ENCODE results near the gene ANKH.

The ANKH gene

DNA sequence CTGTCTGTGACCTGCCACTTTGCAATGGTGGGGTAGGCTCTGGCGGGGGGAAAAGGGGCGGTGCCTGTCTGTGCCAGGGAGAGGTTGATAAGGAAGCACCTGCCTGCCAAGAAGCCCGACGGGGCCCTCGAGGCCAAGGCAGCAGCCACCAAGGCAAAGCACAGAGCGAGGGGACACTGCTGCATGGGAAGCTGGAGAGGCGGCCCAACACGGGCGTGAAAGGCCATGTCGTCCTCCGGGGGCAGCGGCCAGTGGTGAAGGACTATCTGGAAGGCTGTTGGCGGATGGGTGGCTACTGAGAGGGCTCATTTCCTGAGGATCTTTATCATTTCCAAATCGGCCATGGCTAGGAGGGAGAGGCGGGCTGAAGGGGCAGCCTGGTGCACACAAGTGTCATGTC lies 140.7 kb downstream of the ANKH start:
- DNase-seq, result no peak

DNA sequence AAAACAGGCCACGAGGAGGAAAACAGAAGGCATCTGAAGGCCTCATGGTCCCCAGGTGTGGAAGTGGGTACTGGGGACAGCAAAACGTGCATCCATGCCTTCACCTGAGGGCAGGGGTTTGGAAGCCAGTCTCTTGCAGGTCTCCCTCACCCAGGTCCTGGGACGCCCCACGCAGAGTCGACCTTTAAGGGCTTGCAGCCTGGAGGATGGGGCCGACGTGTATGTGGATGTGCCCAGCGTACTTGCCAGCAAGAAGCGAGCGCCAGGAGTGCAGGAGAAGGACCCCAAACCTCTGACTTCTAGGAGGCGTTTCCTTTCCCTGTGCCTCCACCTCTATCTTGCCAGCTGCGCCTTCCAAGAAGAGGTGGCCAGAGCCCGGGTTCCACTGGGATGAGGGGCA lies 141.1 kb downstream of the ANKH start:
- DNase-seq, result no peak

DNA sequence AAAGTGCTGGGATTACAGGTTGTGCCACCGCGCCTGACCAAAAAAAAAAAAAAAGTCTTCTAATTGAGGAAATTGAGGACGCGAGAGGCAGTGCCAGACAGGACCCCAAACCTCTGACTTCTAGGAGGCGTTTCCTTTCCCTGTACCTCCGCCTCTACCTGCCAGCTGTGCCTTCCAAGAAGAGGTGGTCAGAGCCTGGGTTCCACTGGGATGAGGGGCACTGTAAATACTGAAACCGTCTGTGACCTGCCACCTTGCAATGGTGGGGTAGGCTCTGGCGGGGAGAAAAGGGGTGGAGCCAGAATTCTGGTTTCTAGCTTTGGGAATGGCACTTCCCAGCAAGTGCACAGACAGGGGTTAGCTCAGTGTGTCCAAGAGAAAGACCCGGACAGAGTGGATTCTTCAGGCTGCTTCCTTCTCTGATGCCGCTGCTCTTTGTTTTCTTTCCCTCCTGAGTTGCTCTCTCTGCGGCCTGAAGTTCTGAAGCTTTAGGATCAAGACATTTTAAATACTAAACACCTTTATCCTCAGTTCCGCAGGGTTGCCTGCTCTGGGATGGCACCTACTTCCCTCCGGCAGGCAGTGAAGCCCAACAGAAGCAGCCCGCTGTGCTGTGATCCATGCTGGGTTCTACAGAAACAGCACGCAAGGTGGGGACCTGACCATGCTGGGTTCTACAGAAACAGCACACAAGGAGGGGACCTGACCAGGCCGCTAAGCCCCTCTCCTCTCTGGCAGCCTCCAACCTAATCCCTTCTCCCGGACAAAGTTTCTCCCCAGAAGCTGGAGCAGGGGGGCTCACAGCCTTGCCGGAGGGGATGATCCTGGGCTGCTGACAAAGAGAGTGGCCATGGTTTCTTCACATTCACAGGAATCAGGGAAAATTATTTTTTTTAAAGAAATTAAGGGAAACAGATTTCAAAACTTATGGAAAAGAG lies 141.9 kb downstream of the ANKH start:
- no peak for DNase-seq

DNA sequence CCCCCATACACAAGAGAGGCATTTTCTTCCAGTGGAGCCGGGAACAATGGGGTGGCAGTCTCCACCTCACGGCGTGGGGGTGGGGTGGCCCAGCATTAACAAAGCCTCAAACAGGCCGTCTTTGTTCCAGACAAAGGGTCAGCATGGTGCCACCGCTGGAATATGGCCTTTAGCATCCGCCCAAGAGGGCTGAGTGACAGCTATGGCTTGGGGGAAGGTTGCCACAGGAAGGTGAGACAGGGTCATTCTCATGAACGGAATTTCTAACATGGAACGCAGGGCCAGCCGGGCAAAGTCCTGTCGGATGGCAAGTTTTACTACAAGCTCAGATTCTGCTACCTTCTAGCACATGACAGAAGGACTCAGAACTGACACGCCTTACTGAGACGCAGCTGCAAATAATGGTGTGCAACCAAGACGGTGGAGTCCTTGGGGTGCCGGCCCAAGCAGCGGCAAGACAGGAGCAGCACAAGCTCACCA lies 143.1 kb downstream of the ANKH start:
- DNase-seq, result no peak

DNA sequence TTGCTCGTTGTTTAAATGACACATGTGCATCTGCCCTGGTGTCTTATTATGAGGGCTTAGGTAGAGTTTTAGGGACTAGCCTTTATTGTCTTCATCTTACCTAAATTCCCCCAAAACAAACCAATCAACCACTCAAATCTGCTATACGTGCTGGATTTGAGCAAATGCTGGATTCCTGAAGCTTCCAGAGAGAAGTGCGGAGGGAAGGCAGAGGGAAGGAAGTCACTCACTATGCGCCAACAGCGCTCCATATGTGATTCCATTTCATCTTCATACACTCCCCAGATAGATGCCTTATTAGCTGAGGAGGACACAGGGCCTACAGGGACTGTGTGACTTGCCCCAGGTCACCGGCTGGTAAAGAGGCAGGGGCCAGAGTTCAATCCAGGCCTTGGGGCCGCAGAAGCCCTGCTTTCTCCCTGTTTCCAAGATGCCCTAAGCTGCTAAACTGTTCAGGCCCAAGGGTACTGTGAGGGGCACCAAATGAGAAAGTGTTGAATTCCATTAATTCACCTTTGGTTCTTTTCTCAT lies 143.6 kb downstream of the ANKH start:
- no peak for DNase-seq

DNA sequence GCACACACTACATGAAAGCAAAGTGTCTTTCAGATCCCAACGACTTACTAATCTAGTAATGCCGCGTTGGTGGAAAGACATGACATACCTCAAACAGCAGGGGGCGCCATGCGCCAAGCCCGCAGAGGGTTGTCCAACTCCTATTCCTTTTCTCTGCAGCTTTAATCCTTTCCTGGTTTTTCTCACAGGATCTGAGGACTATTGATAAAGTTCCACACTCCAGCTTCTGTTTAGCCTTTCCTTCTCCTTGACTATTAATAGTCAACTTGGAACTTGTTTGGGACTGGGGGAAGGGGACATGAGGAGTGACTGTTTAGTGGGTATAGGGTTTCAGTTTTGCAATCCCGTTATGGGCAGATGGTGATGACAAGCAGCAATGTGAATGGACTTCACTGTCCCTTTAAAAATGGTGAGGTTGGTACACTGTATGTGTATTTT lies 144.1 kb downstream of the ANKH start:
- DNase-seq, result peak; percentile 73

DNA sequence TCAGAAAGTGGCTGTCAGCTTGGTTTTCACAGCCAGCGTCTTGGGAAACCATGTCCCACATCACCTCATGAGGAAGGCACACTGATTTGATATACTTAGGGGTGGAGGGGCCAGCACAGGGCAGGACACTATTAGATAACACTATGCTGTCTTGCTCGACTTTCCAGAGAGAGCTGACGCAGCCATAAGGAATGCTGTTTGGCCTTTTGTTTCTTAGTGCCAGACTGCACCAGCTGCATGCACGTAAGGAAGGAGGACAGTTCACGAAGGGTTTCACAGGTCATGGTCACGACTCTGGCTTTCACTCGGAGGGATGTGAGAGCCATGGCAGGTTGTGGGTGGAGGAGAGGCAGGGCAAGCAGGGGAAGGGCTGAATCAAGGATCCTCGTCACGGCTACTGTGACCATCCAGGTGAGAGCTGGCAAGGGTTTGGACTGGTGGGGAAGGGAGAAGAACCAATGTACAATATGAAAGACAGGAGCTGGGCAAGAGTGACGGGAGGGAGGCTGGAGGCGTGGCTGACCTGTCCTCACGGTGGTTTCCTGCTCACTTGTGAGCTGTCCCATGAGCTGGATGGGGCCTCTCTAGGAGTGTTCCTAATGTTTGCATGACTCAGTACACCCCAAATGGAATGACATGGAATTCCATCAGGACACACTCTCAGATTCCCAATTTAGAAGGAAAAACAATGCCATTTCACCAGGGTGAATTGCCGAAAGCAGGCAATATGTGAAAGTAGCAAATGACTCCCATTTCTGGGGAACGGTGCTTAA lies 145.3 kb downstream of the ANKH start:
- DNase-seq, result no peak

DNA sequence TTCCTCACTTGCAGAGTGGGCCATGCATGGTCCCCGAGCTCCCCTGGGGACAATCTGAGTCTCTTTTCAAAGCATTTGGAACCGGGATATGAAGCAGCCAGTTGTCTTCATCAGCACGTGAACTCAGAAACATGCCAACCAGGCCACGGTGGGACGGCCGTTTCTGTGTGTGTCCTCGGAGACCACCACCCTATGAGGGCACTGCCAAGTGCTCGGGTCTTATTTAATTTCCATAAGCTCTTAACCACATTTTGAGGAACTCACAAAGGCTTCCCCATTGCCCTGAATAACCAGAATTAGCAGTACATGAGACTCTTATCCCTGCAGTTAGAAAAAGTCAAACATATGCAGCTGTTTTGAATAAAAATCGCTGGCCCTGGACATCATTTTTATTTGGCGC lies 146.9 kb downstream of the ANKH start:
- DNase-seq, result no peak

DNA sequence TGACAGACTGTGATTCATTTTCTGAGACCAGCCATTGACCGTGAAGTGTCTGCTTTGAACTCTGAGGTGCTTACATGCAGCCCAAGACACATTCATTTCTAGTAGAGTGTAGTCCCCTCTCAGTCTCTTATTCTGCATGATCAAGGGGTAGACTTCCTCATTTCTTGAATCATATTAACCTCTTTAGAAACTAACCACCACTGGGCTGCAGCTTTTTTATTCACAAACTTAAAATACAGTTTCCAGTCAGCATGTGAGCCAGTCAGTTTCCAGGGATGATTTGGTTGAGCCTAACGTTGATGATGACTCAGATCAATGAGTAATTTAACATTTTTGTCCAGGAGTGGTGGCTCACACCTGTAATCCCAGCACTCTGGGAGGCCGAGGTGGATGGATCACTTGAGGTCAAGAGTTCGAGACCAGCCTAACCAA lies 147.9 kb downstream of the ANKH start:
- no peak for DNase-seq

DNA sequence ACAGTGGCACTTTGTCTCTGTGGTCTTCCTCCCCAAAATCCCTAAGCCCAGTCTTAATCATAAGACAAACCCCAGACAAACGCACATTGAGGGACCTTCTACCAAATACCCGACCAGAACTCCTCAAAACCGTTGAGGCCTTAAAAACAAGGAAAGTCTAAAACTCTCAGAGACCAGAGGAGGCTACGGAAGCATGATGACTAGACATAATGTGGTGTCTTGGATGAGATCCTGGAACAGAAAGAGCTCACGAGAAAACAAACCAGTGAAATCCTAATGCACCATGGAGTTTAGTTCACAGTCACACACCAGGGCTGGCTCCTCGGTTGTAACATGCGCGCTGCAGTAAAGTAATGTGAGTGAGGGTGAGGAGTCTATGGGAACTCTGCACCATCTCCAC lies 148.7 kb downstream of the ANKH start:
- no peak for DNase-seq

DNA sequence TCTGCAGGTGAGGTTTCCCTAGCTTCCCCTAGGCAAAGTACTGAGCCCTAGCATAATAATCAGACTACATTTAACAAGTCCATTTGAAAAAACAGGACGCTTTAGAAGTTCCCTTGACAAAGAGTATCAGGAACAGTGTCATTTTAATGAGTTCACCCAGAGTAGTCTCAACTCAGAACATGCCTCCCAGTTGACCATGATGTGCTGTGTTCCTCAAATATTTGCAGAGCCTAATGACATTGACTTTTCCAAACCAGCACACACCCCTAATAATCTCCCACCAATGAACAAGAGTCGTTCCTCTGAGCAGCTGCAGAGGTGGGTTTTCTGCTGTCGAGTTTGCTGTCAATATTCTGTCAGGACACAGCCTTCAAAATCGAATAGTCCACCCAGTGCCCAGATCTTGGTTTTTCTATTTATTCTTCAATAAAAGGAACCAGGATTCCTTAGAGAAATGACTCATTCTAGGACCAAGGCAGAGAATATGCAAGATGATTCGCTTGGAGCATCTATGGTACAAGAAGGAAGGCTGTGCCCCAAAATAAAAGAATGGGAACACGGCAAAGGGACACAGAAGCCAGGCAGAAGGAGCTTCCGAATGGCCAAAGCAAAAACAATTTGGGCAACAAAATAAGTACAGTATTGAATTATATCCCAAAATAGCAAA lies 149.5 kb downstream of the ANKH start:
- no peak for DNase-seq

DNA sequence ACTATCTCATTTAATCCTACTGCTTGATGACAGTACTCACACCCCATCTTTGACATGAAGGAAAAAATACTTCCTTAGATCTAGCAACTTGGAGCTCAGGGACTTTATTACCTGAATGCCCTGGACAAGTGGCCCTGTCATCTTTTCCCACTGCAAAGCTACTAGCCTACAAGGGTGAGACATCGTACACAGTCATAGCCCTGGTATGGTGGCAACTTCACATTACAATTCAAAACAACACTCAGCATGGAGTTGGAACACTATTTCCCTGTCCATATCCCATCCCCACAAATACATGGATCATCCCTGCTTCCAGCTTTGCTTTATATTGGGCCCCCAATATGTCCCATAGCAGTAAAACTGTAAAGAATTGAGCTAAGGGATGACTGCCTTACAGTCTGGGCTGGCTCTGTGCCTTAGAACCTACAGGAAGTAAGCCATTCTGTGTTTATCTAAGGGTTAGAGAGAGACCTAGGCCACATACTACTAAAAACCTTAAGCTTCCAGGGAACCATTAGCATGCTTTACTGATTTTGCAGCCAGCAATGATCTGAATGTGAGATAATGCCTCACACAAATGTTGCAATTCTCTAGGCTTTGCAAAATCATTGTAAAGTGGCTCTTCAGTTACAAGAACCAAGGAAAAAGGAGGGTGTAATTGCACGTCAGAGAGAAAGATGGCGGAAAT lies 151.2 kb downstream of the ANKH start:
- no peak for DNase-seq

DNA sequence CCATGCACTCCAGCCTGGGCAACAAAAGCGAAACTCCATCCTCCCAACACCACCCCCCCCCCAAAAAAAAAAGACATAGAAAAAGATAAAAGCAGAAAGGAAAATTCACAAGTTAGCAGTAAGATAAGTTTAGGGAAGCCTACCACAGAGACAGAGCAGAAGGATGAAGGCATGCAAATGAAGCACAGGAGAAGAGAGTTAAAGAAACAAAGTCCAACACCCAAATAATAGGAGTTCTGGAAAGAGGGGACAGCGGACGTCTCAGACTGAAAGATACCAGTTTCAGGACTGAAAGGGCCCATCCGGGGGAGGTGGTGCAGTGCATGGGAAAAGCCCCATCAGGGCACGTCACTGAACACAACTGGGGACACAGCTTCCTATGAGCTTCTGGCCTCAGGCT lies 152.8 kb downstream of the ANKH start:
- DNase-seq, result no peak

DNA sequence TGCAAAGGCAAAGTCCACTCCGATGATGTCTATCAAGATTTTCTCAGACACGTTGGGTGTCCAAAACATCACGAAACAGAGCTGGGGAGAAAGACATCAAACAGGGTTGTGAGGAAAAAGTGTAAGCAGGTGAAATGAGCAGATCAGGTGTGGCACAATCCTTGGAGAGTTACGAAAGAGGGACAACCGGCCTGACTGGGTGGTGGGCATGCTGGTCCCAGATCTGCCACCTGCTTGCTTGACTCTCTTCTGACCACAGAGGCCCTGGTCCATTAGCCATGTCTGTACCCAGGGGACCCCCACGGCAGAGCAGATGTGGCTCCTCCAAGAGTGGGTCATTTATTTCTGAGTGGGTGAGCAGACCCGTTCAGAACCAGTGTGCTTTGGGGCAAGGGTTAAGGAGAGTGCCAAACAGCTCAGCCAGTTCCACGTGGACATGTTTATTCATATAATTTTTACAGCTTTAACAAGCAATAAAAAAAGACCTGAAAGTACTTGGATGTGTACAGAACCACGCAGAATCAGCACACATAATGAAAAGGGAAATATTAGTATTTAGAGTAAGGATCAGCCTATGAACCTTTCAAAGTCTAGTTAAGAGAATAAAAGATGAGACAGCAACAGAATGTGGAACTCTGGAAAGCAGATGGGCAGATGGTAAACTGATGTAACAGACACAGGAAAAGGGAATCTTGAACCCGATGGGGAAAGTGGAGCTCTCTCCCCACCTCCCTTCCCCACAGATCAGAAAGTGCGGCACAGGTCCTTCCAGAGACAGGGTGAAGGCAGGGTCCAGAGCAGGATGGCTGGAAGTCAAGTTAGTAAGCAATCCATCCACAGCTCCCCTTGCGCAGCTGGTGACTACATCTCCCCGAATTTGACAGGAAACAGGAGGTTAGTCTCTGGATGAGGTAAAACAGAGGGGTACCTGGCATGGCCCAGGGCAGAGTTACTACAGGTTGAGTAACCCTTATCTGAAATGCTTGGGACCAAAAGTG lies 154.5 kb downstream of the ANKH start:
- DNase-seq, result no peak

DNA sequence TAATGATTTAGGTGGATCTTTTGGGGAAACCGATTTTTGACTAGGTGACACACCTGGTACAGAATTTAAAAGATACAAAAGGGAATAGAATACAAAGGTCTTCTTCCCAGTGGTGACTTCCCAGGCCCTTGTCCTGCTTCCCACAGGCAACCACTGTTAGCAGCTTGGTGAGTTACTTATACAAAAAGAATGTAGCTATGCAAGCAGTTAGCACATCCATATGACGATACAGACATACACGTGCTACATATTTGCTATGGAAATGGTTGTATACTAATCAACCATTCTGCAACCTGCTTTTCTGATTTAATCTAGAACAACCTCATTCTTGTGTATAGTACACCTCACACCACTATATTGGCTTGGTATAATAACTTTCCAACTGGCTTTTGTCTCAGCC lies 156.1 kb downstream of the ANKH start:
- no peak for DNase-seq

DNA sequence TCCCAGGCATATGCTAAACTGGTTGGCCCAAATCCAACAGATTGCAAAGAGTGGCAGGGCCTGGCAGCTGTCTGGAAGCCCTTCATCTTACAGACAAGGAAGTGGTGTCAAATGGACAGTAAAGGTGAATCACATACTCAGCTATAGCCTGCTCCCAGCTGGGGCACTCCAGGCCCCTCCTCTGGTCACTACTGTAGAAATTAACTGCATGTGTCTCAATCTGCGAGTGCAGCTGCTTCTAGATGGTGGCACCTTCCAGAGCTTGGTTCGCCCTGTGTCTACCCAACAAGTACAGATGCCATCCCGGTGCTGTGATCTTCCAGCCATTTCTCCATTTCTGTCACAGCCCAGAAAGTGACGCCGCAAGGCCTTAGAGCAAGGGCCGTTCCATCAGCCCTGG lies 156.9 kb downstream of the ANKH start:
- DNase-seq, result no peak

DNA sequence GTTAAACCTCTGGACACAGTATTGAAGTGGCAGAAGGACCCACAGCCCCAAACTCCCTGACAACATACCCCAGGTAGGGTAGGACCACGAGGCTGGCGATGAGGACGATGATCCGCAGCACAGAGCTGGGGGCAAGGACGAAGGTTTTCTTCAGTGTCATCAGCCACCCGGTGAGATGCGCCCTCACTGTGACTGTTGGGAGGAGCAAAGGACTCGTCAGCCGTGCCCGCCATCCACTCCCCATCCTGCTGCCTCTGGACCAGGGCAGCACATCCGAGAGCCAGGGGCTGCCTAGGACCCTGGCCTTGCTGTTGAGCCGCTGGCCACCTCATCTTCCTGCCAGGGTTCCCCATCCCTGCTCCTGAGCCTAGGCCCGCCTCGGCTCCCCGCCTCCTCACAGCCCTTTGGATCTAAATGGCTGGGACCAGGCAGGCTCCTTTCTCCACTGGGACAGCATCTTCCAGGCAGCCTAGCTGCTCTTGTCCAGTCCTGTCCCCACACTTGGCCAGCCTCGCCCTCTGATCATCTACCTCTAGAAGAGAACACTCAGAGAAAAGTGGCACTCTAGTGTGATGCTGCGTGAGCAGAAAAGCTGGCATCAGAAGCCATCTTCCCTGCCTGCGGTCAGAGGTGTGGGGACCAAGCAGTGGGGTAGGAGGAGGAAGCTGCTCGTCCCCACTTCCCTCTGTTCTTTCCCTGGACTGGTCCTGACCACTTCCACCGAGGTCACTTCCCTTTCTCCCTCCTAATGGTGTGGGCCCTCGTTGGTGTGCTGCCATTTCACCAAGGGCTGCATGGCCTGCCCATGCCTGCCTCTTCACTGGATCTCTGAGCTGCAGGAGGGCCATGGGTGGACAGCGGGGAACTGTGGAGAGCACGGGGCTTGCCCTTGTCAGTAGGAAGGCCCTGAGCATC lies 157.8 kb downstream of the ANKH start:
- DNase-seq, result no peak

DNA sequence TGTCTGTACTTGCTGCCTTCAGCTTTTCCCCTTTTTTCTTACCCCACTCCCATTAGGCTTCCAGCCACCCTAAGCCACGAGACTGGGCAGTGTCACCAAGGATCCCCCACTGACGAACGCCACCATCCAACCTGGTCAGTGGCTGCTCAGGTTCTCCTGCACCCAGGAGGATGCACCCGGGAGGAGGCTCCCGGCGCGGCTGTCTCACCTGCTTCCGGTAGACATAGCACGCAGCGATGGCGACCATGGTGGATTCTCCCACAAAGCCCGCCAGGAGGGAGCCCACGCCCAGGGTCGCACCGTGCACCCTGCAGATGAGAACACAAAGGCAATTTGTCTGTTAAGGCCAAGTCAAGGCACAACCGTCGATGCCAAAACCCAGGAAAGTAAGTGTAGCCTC lies 158.9 kb downstream of the ANKH start:
- DNase-seq, result no peak

DNA sequence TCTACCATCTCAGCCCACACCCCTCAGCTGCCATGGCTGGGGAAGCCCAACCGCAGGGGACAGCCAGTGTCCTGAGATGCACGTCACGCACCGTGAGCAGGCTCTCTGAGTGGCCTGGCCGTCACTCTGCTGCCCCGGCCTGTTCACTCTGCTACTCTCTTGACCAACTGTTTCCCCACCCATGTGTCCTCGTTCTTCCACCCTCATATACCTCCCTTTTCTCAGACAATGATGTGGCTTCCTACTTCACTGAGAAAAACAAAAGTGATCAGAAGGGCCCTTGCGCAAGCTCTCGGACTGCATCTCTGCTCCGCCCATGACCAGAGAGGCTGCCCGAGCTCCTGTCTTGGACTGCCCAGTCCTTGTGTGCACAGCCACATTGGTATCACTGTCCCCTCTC lies 159.4 kb downstream of the ANKH start:
- no peak for DNase-seq

Measured in stimulated activated CD4-positive, alpha-beta T cell treated with anti-CD3 and anti-CD28 coated beads, Interleukin-12 subunit alpha, Interleukin-12 subunit beta, amount 100 ng/mL, for 4 hours (primary cell).